GM12864 (cell line): Measurements from ENCODE around the gene LHX1.

ENCODE experiments used
- DNase-seq: peaks from one replicate; pipeline ENCODE4 v3.0.0-alpha.2; 2011; ENCODE audit warnings: low read depth
- H3K4me3 ChIP-seq: 2 replicates; pipeline ENCODE4 v1.5.1; 2011; ENCODE audit warnings: mild to moderate bottlenecking, low read depth, low read length, control low read depth
- CTCF ChIP-seq: IDR thresholded peaks from 2 replicates; pipeline ENCODE4 v1.5.1; 2011; ENCODE audit warnings: low read depth, mild to moderate bottlenecking, moderate library complexity, low read length, control low read depth, inconsistent platforms; ENCODE audit errors: missing control alignments

The LHX1 gene

GRCh38 chr17:36894925-36895324 lies 42.4 kb upstream of the LHX1 start:
- DNase-seq: no peak
- TF ChIP-seq CTCF: no peak
- H3K4me3 ChIP-seq: no peak overlapping the region

GRCh38 chr17:36899250-36900159 lies 37.8 kb upstream of the LHX1 start:
- no peak for TF ChIP-seq CTCF
- no peak for DNase-seq
- H3K4me3 ChIP-seq: no peak overlapping the region

GRCh38 chr17:36900160-36900512 lies 37.1 kb upstream of the LHX1 start:
- DNase-seq: no peak
- H3K4me3 ChIP-seq: no peak overlapping the region
- no peak for TF ChIP-seq CTCF

- no peak for TF ChIP-seq CTCF
- H3K4me3 ChIP-seq: no peak overlapping the region
- DNase-seq: no peak
These were observed 35.8 kb upstream of the LHX1 start for GRCh38 chr17:36901506-36901905.

GRCh38 chr17:36907407-36907806 lies 29.9 kb upstream of the LHX1 start:
- no peak for TF ChIP-seq CTCF
- no peak overlapping the region for H3K4me3 ChIP-seq
- no peak for DNase-seq

- no peak for TF ChIP-seq CTCF
- no peak overlapping the region for H3K4me3 ChIP-seq
- DNase-seq: no peak
These were observed 26.8 kb upstream of the LHX1 start for GRCh38 chr17:36910513-36910912.

GRCh38 chr17:36911001-36911400 lies 26.3 kb upstream of the LHX1 start:
- no peak for TF ChIP-seq CTCF
- DNase-seq: no peak
- H3K4me3 ChIP-seq: no peak overlapping the region
